GM21576 (cell line): ENCODE measurements around the gene ACOXL.
"Not testable (repeated sequence)": the region's sequence is repeated elsewhere in the genome, so short reads cannot be mapped to it uniquely, and the experiment has no call there.

Experiments
- ATAC-seq: cut with Tn5 transposase; IDR thresholded peaks from one replicate; pipeline ENCODE4 v1.9.1; 2021; ENCODE audit warnings: mild to moderate bottlenecking, moderate library complexity; ENCODE audit not compliant: unreplicated experiment

ACOXL gene

DNA sequence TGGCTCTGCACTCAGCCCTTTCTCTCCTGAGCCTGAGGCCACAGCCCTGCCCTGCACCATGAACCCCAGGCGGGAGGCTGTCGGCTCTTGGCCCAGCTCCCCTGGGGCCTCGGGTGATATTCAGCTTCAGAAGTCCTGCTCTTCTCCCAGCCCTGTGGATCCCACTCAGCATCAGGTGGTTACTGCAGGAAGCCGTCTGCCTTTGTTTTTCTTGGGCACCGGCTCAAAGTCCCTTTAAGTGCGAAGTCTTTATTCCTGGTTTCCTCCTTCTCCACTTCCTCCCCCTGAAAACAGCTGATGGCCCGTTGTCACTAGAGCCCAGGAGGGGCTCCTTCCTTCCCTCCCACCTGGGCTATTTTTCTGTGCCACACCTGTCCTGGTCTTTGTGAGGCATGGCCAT is 226.8 kb downstream of the ACOXL start:
- no peak for ATAC-seq

DNA sequence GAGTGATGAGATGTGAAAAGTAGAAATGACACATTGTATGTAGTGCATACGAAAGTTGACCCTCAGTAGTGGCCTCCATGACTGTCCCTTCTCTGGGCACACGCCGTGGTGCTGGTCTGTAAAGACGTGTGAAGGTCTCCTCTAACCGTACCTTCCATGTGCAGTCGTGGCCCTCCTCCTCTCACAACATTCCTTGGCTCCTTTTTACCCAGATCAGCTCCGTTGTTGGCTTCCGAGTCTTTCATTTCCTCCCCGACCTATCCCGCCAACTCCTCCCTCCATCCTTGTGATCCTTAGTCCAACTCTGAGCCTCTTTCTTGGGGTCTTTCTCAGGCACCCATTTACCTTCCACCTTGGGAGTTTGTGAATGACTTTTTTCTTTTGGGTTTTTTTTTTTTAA is 227.9 kb downstream of the ACOXL start:
- no peak for ATAC-seq

DNA sequence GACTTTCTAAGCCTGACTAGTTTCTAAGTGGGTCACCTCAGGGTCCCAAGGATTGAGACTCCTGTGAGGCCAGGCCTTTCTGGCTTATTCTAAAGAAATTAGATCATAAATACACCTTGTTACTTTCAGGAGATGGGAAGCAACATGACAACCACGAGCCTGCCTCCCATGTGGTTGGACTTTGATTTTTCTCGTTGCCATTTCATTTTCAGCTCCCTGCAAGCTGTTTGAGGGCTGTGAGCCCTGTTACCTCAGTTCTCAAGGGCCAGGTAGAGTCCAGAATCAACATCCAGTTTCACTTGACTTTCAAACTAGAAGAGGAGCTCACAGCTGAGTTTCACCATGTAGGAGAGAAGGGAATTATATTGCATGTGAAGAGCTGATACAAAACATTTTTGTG is 228.6 kb downstream of the ACOXL start:
- ATAC-seq = no peak

DNA sequence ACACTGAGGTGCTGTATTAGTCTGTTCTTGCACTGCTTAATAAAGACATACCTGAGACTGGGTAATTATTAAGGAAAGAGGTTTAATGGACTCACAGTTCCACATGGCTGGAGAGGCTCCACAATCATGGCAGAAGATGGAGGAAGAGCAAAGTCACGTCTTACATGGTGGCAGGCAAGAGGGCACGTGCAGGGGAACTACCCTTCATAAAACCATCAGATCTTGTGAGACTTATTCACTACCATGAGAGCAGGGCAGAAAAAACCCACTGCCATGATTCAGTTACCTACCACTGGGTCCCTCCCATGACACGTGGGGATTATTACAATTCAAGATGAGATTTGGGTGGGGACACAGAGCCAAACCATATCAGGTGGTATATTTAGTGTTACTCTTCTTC is 229.3 kb downstream of the ACOXL start:
- not testable (repeated sequence) for ATAC-seq

DNA sequence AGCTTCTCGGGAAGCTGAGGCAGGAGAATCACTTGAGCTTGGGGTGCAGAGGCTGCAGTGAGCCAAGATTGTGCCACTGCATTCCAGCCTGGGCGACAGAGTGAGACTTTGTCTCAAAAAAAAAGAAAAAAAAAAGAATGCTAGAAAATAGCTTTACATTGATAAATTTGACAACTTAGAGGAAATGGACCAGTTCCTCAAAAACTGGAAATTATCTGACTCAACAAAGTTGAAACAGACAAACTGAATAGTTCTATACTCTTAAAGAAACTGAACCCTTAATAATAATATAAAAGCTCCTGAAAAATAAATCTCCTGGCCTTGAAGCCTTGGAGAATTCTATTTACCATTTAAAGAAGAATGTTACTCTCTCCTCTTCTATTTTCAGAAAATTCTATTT is 237.3 kb downstream of the ACOXL start:
- no peak for ATAC-seq

DNA sequence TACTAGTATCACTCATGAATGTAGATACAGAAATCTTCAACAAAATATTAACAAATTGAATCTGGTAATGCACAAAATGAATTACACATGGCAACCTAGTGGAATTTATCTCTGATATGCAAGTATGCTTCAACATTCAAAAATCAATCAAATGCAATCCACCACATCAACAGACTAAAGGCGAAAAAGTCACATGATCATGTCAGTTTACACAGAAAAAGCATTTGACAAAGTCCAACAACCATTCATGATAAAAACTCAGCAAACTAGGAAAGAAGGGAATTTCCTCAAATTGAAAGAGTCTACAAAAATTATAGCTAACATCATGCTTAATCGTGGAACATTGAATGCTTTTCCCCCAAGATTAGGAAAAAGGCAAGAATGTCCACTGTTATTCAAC is 237.8 kb downstream of the ACOXL start:
- no peak for ATAC-seq

DNA sequence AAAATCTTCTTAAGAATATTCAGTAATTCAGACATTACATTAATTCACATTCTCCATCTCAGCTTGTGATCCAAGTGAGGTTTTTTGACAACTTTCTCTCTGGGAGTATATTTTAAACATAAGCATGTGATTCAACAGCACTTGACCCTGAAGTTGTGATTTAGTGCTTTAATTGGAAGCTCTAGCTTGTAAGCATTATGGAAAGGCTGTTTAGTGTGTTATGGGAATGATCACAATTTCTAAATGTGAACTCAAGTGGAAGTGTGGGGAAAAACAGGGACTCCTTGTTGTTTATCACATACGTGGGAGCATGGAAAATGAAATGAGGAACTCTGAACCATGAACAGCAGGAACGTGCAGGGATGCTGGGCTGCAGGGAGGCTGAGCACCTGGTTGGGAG is 239.4 kb downstream of the ACOXL start:
- no peak for ATAC-seq

DNA sequence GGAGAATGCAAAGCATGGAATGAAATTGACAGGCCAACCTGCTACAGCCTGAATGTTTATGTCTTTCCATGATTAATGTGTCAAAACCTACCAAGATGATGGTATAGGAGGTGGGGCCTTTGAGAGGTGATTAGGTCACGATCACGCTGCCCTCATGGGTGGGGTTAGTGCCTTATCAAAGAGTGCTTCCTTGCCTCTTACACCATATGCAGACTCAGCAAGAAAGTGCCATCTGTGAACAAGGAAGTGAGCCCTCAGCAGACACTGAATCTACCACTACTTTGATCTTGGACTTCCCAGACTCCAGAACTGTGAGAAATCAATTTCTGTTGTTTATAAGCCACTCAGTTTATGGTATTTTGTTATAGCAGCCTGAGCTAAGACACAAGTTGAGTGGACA is 240.9 kb downstream of the ACOXL start:
- no peak for ATAC-seq

DNA sequence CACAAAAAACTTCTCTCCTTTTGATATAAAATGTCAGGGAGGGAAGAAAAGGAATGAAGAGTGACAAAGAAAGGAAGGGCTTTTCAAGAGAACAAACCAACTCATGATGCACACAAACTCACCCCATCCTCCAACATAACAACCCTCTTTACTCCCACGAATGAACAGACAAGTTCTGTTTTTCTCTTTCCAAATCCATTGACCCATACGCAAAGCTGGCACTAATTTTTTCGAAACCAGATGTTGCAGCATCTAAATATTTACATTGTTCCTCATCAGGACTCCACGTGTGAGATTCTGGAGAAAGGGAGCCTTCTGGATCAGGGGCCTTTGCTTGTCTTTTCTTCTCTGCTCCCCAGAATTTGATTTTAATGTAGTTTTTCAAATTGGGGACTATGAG is 245.0 kb downstream of the ACOXL start:
- no peak for ATAC-seq

DNA sequence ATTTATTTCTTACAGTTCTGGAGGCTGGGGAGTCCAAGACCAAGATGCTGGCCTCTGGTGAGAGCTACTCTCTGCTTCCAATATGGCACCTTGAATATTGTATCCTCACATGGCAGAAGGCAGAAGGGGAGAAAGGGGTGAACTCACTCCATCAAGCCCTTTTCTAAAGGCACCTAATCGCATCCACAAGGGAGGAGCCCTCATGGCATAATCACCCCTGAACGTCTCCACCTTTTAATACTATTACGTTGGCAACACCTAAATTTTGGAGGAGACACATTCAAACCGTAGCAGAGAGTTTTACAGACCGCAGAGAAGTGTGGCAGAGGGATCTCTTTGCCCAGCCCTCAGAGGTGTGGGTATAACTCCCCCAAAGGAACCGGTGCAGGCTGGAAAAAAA is 245.8 kb downstream of the ACOXL start:
- no peak for ATAC-seq

DNA sequence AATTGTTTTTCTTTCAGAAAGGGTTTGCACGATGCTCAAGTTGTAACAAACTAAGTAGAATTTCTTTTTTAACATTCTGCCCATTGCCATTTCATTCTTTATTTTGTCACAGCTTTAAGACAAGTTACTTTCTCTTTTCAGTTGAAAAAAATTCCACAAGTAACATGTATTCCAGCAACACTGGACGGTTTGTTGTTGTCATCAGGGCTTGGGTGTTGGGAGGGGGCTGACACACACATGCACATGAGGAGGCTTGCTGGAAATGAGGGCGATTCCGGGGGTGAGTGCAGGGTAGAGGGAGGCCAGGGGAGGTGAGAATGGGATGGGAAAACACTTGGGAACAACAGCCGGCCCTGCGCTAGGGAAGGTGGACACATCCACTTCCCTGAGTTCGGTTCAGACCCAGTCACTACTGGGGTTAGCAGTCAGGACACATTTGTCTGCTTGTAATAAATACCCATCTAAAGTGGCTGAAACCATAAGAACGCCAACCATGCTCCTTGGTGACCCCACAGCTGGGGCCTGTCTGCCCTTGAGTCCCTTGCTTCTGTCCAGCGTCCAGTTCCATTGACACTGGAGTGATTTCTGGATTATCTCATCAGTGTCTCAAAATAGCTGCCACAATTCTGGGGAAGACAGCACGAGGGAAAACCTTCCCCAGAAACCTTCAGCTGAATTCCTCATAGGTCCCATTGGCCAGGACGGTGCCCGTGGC is 246.5 kb downstream of the ACOXL start:
- ATAC-seq = no peak

DNA sequence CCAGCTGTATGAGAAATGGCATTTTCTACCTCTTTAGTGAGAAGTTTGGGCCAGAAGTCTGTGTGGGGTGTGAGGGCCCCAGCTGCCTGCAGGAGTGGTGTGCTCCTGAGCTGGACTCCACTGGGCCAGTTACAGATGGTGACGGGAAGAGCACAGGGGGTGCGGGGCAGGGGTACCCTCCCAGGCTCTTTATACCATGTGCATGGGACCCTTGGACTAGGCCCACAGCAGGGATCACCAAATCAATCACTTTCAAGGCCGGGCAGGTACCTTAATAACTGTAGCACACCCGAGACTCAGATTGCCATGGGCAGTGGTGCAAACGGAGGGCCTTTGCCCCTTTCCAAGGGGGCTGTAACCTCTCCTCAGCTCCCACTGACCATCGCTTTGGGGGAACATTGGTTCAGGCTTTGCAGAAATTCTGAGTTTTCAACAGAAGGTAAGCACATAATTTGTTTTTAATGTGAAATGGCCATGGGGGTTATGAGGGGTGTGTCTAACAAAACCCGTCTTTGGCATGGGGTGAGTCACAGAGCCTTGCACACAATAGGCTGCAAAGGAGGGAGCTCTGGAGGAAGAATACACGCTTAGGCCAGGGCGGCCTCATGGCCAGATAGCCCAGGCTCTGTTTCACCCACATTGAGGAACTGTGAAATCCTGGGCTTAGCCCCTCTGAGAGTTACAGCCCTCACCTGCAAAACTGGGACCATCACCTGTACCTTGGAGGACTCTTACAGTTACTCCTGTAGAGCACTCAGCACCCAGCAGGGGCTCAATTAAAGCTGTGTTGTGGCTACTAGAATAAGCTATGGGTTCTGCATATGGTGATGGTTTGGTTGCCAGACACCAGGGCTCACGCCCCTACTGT is 247.3 kb downstream of the ACOXL start:
- ATAC-seq = no peak

DNA sequence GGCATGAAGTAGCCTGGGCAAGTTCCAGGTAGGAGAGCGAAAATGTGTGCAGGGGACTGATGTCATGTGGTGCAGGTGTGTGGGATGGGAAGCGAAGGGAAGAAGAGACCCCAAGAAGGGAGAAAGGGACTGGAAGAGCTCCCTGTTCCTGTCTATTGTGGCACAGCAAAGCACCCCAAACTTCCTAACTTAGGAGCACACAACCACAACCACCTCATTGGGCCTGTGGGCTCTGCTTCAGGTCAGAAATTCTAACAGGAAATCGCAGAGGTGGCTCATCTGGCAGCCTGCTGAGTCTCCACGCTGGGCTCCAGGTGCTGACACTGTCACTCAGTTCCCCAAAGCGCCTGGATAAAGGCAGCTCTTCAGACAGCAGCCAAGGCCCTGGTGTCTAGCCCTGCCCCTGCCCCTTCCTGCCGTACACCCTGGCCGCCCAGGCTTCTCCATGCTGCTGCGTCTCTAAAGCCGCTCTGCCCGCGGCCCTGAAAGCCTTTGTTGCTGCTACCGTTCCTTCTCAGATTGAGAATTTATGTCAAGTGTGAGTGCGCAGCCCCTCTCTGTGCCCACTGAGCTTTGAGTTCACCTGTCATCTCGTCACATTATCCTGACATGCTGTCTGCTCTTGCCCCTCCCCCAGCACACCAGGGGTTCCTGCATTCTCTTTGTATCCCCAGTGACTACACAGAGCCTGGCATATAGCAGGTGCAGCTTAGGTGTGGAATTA is 248.1 kb downstream of the ACOXL start:
- no peak for ATAC-seq

DNA sequence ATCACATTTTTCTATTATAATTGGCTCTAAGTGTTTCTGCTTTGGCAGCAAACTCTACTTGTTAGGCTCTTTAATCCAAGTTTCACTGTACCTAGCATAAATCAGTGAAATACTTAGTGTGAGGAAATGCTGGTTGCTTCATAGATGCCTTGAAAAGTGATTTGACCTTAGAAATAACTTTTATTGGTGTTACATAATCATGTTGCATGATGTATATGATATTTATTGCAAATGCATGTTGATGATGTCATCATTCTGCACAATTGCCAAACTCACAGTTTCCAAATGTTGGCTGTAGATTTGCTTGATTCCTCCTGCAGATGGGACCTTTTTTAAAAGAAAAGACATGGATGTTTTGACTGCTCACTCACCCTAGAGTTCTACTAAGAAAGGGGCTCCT is 250.8 kb downstream of the ACOXL start:
- ATAC-seq = no peak

DNA sequence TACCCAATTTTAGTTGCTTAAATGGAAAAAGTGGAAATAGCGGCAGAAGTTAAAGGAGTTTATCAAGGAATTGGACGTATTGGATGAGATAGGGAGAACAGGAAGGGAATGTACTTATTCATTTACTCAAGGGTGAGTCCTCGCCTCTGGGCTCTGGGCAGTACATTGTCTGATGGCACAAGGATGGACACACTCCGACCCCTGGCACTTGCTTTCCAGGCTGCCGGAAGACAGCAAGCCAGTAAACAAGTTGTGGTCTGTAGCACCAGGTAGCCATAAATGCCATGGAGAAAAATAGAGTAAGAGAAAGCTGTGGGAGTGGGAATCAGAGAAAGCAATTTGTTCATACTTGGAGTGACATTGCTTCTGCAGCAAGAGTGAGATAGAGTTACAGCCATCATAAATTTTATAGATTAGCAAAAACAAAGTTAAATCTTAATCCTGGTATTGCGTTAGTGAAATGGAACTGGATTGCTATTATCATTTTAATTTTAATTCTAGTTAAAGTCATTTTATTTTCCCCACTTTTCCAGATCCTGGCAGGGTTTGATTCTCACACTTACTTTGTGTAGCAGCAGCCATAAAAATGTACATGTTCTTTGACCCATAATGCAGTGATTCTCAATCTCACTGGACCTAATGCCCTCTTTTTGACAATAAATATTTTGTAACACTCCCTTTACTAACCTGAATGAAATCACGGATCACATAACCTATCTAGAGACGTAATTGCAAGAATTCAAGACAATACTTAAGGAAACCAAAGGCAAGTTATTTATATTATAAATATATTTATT is 252.5 kb downstream of the ACOXL start:
- no peak for ATAC-seq

DNA sequence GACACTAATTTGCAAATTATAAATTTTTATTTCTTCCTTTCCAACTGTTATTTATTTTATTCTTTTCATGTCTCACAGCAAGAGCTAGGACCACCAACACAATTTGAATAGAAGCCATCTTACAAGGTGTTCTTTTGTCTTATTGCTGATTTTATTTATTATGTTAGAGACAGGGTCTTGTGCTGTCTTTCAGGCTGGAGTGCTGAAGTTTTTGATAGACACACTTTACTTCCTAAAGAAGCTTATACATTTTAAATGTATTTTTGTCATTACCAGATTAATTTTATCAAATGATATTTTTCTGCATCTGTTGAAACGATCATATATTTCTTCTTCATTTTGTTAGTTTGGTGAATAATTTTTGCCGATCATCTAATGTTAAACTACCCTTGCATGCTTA is 258.1 kb downstream of the ACOXL start:
- ATAC-seq = no peak

DNA sequence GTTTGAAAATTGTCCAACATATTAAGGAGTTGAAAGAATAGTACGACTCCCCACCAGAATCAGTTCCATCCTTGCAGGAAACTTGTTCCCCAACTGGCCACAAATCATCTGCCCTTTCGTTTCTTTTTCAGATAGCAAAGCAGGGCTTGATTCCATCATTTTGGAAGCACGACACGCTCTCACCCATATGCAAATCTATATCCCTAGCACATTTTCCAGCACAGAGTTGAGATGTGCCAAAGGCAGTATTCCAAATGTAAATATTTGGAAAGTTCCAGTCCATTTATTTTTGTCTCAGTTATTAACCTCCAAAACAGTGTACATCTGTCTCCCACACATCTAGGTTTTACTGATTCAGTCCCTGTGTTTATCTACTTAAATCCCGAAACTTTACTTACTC is 259.5 kb downstream of the ACOXL start:
- no peak for ATAC-seq

DNA sequence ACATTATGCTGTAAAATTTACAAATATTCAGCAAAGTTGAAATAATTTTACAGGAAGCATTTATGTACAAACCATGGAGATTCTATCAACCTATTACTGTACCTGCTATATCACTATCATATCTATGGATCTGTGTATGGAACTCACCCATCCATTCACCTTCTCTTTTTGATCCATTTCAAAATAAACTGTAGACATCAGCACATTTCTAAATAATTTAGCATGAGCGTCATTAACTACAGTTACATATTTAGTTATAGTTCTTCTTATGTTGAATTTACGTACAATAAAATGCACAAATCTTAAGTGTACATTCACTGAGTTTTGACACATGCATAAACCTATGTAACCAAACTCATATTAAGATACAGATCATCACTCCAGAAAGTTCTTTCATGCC is 260.5 kb downstream of the ACOXL start:
- no peak for ATAC-seq

DNA sequence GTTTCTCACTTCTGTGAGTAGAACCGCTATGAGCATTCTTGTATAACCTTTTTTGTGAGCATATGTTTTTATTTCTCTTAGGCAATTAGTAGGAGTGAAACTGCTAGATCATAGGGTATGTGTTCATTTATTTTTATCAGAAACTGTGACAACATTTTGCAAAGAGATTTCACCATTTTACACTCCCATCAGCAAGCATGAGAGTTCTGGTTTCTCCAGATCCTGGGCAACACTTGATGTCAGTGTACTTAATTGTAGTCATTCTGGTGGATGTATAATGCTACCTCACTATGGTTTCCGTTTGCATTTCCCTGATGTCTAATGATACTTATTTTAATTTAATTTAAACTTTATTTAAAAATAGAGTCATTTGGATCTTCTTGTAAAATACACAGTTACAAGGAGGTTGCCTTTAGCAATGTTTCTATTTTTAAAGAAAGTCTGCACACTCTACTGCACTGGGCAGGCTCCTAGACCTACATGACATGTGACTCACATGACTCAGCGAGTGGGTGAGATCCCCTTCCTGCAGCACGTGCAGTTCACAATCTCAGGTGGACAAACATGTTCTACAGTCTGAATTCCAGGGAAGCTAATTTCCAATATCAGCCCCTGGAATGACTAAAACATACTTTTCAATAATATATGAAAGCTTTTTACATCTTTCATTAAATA is 261.3 kb downstream of the ACOXL start:
- no peak for ATAC-seq

DNA sequence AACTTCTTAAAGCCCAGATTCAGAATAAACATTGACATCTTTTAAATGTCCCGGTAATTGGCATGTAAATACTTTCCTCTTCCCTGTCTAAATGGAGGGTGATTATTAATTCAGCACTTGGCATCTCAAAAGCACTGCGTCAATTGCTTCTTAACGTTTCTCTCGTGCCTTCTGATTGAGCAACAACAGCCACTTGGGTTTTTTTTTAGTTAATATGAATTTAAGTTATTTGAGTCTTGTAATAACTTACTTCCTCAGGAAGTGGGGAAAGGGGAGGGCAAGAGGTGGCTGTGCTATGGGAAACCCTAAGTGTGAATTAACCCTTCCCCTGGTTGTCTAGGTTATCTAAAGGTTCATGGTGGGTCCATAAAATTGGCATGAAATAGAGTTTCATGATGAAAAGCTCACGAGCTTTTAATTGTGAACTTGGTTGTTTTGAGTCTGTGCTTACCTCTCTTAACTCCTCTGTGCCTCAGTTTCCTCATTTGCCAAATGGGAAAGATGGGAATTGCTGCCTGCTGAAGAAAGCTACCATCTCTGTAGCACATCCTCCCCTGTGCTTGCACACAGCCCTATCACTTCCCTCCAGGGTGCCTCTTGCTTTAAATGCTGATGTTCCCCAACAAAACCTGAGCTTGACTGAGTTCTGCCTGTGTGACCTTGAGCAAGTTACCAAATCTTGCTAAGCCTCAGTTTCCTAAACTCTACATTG is 262.0 kb downstream of the ACOXL start:
- ATAC-seq = no peak
